ENCODE measurements around the gene SMAD6. TPM values are rescaled to one million over a fixed set of nuclear protein-coding genes. Genes with fewer than 3 reads are reported as not detected.

SMAD6 gene
- total and polyA plus RNA-seq, 2 of the 4 experiments (the other 2 are of a cell fraction): 4.8 to 8.5 TPM

- ATAC-seq (ENCODE audit: low read depth): no peak
- H3K27me3 ChIP-seq (ENCODE audit: control insufficient read depth, insufficient read depth, low read length): no peaks in the 10 kb centered on the region
Observed at GRCh38 chr15:66749841-66750575, 48.0 kb downstream of the SMAD6 start.

More at GRCh38 chr15:66749841-66750575, 48.0 kb downstream of the SMAD6 start:
- Histone ChIP-seq H3K9me1 (ENCODE audit: insufficient read depth, low read length) (peaks cover 44% of the 10 kb centered on the region), H2AFZ (replicated peaks; ENCODE audit: low read length, poor library complexity) (peak overlapping the region; percentile 52), H3K4ac (ENCODE audit: low read depth, low read length) (peak overlapping the region; percentile 81), H2BK120ac (ENCODE audit: low read depth, low read length) (peak overlapping the region; percentile 85), H3K56ac (ENCODE audit: extremely low read depth, insufficient read depth, low read length) (0 out of 2 replicates have a peak overlapping the region, but pooled peaks have one; percentile 5), H3K27ac (ENCODE audit: insufficient read depth, low read length) (peak overlapping the region; percentile 95), H4K8ac (ENCODE audit: low read depth in 2 of 2, low read length in 2 of 2) (peak overlapping the region; percentile 47 to 89), H2BK5ac (ENCODE audit: low read depth, low read length, poor library complexity, severe bottlenecking) (peak overlapping the region; percentile 43), H2AK9ac (replicated peaks; ENCODE audit: low read depth, low read length, poor library complexity) (peak overlapping the region; percentile 66), H3K9ac (ENCODE audit: low read depth, low read length) (no peak overlapping the region), H3K4me1 (ENCODE audit: control insufficient read depth, insufficient read depth, low read length) (peaks cover 54% of the 10 kb centered on the region), H3K4me2 (ENCODE audit: low read depth, low read length) (no peak overlapping the region), H3K18ac (ENCODE audit: low read depth, low read length) (peak overlapping the region; percentile 56), H4K20me1 (ENCODE audit: insufficient read depth, low read length) (peaks cover 3% of the 10 kb centered on the region; the same call in 1 of the 2 replicates), H3K23ac (ENCODE audit: low read depth, low read length) (peak overlapping the region; percentile 79), H2BK15ac (ENCODE audit: low read depth, low read length) (peak overlapping the region; percentile 1; the same call in 2 of the 3 replicates), H4K5ac (ENCODE audit: low read depth, low read length) (peak overlapping the region; percentile 37), H3K14ac (replicated peaks; ENCODE audit: low read depth, low read length) (peak overlapping the region; percentile 75), H4K91ac (ENCODE audit: insufficient read depth, low read depth, low read length) (peak overlapping the region; percentile 94), H3K36me3 (ENCODE audit: control insufficient read depth, insufficient read depth, low read length) (peaks cover 8% of the 10 kb centered on the region), H2AK5ac (ENCODE audit: low read depth, low read length) (peak overlapping the region; percentile 91), H3K4me3 (ENCODE audit: insufficient read depth, low read depth, low read length) (no peak overlapping the region), H3K79me1 (ENCODE audit: low read depth in 1 of 2, low read length in 2 of 2) (peaks cover 77 to 90% of the 10 kb centered on the region in 2 experiments), H3K9me3 (ENCODE audit: control insufficient read depth, insufficient read depth, low read length) (no peaks in the 10 kb centered on the region), H2BK20ac (ENCODE audit: low read depth, low read length) (peak overlapping the region; percentile 71)
- dilution Hi-C loops (cut with HindIII; ENCODE audit: low sequenced_read_pairs, unreplicated experiment): no loop called here
- intact Hi-C loops (cut with micrococcal nuclease): loop anchor here (2.0 to 5.0 kb wide), 2 partner anchors 13 to 48 kb away; partner anchors contain the start of gene SMAD6
- BruUV-seq (replicated peaks): no TSS peak
- DNase-seq: no peak
- WGBS, 2 experiments (ENCODE audit: extremely low coverage in 2 of 2, insufficient read length in 1 of 2): 80% methylated on average over 1 of the region's 8 CpGs; no CpG with 5 or more reads in 1 of the 2 experiments
- POLR2A ChIA-PET (ENCODE audit: unreplicated experiment): no interaction called here
- CTCF ChIA-PET: no interaction called here
- in situ Hi-C loops (cut with MboI; ENCODE audit: low sequenced_read_pairs): no loop called here
- no peak for TF ChIP-seq MAZ (IDR thresholded peaks at IDR 0.05; ENCODE audit: borderline replicate concordance, low read depth, low read length)
- TF ChIP-seq RCOR1 (IDR thresholded peaks at IDR 0.05; ENCODE audit: insufficient replicate concordance, low read length): no peak
- no peak for TF ChIP-seq RAD21 (IDR thresholded peaks at IDR 0.05; ENCODE audit: low read length)
- TF ChIP-seq SMC3 (IDR thresholded peaks at IDR 0.05; ENCODE audit: low read depth, low read length): no peak
- peak; percentile 14; the same call in 1 of the 2 replicates for TF ChIP-seq CEBPB (IDR thresholded peaks at IDR 0.05; ENCODE audit: low read depth, low read length)
- peak; percentile 21; the same call in 1 of the 2 replicates for TF ChIP-seq FOS (IDR thresholded peaks at IDR 0.05; ENCODE audit: low read depth, low read length)

Data from IMR-90 (cell line).